NB4 (cell line): ENCODE results near the gene QRFPR.

ENCODE experiments used
- MYC ChIP-seq: IDR thresholded peaks from 2 replicates; pipeline ENCODE4 v1.6.1; 2011; ENCODE audit warnings: low read depth, low read length
- POLR2A ChIP-seq: IDR thresholded peaks from 2 replicates; pipeline ENCODE4 v1.6.1; 2011; ENCODE audit warnings: mild to moderate bottlenecking; ENCODE audit not compliant: insufficient read length; ENCODE audit errors: extremely low read depth
- TF ChIP-seq, protein P1 (sequence below): IDR thresholded peaks from one replicate; pipeline ENCODE4 v1.5.1; 2012; ENCODE audit warnings: low read depth, low read length

- TF ChIP-seq, protein P1, sequence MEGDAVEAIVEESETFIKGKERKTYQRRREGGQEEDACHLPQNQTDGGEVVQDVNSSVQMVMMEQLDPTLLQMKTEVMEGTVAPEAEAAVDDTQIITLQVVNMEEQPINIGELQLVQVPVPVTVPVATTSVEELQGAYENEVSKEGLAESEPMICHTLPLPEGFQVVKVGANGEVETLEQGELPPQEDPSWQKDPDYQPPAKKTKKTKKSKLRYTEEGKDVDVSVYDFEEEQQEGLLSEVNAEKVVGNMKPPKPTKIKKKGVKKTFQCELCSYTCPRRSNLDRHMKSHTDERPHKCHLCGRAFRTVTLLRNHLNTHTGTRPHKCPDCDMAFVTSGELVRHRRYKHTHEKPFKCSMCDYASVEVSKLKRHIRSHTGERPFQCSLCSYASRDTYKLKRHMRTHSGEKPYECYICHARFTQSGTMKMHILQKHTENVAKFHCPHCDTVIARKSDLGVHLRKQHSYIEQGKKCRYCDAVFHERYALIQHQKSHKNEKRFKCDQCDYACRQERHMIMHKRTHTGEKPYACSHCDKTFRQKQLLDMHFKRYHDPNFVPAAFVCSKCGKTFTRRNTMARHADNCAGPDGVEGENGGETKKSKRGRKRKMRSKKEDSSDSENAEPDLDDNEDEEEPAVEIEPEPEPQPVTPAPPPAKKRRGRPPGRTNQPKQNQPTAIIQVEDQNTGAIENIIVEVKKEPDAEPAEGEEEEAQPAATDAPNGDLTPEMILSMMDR: no peak
- TF ChIP-seq POLR2A (no peak), MYC (no peak)
These were observed 41.0 kb downstream of the QRFPR start for GRCh38 chr4:121339824-121340223.
